ENCODE measurements around the gene CD3E.

Gene CD3E

GRCh38 chr11:118295199-118295598 lies 9.3 kb upstream of the CD3E start:
- TF ChIP-seq EZH2 (optimal IDR thresholded peaks at IDR 0.05; ENCODE audit: low read depth, low read length) (no peak), CTCF (IDR thresholded peaks at IDR 0.05; ENCODE audit: low read length) (no peak), EZH2phosphoT487 (IDR thresholded peaks at IDR 0.05; ENCODE audit: low read length) (no peak)
- Histone ChIP-seq H3K79me2 (ENCODE audit: low read length) (no peaks in the 10 kb centered on the region), H3F3A (ENCODE audit: insufficient read depth, low read length) (no peaks in the 10 kb centered on the region), H3K4me1 (ENCODE audit: low read length) (no peaks in the 10 kb centered on the region), H3K9me3 (replicated peaks; ENCODE audit: insufficient read depth, low read length) (no peaks in the 10 kb centered on the region), H3K27me3 (replicated peaks; ENCODE audit: insufficient read depth, low read length) (no peaks in the 10 kb centered on the region), H3K4me2 (ENCODE audit: low read depth, low read length) (no peak overlapping the region), H3K9me2 (replicated peaks; ENCODE audit: insufficient read depth, low read length) (no peaks in the 10 kb centered on the region), H4K20me1 (ENCODE audit: insufficient read depth, low read length) (no peaks in the 10 kb centered on the region), H3K36me3 (replicated peaks; ENCODE audit: insufficient read depth, low read length) (no peaks in the 10 kb centered on the region), H3K4me3 (ENCODE audit: low read length) (no peak overlapping the region), H3K27ac (ENCODE audit: low read length) (no peak overlapping the region), H3K9ac (ENCODE audit: low read length) (no peak overlapping the region), H2AFZ (ENCODE audit: low read length) (no peak overlapping the region)
- no peak for DNase-seq

- no peak overlapping the region for H3K4me2 ChIP-seq (ENCODE audit: low read depth, low read length)
- no peaks in the 10 kb centered on the region for H3F3A ChIP-seq (ENCODE audit: insufficient read depth, low read length)
- TF ChIP-seq CTCF (IDR thresholded peaks at IDR 0.05; ENCODE audit: low read length), result peak; percentile 61
- TF ChIP-seq EZH2phosphoT487 (IDR thresholded peaks at IDR 0.05; ENCODE audit: low read length), result no peak
- no peak overlapping the region for H3K4me3 ChIP-seq (ENCODE audit: low read length)
- H3K79me2 ChIP-seq (ENCODE audit: low read length), result no peaks in the 10 kb centered on the region
- H2AFZ ChIP-seq (ENCODE audit: low read length), result no peak overlapping the region
- no peaks in the 10 kb centered on the region for H4K20me1 ChIP-seq (ENCODE audit: insufficient read depth, low read length)
- H3K9ac ChIP-seq (ENCODE audit: low read length), result no peak overlapping the region
- H3K27ac ChIP-seq (ENCODE audit: low read length), result no peak overlapping the region
- H3K4me1 ChIP-seq (ENCODE audit: low read length), result no peaks in the 10 kb centered on the region
- no peaks in the 10 kb centered on the region for H3K27me3 ChIP-seq (replicated peaks; ENCODE audit: insufficient read depth, low read length)
- DNase-seq, result no peak
- no peaks in the 10 kb centered on the region for H3K9me2 ChIP-seq (replicated peaks; ENCODE audit: insufficient read depth, low read length)
- no peaks in the 10 kb centered on the region for H3K36me3 ChIP-seq (replicated peaks; ENCODE audit: insufficient read depth, low read length)
- H3K9me3 ChIP-seq (replicated peaks; ENCODE audit: insufficient read depth, low read length), result no peaks in the 10 kb centered on the region
Observed at GRCh38 chr11:118295815-118296454, 8.6 kb upstream of the CD3E start.

GRCh38 chr11:118301600-118302195 lies 2.8 kb upstream of the CD3E start:
- TF ChIP-seq EZH2phosphoT487 (IDR thresholded peaks at IDR 0.05; ENCODE audit: low read length), result no peak
- TF ChIP-seq EZH2 (optimal IDR thresholded peaks at IDR 0.05; ENCODE audit: low read depth, low read length), result no peak
- TF ChIP-seq CTCF (IDR thresholded peaks at IDR 0.05; ENCODE audit: low read length), result no peak
- no peak for DNase-seq
- Histone ChIP-seq H3K4me3 (ENCODE audit: low read length) (no peak overlapping the region), H2AFZ (ENCODE audit: low read length) (no peak overlapping the region), H4K20me1 (ENCODE audit: insufficient read depth, low read length) (no peaks in the 10 kb centered on the region), H3K9ac (ENCODE audit: low read length) (no peak overlapping the region), H3K27me3 (replicated peaks; ENCODE audit: insufficient read depth, low read length) (no peaks in the 10 kb centered on the region), H3K27ac (ENCODE audit: low read length) (no peak overlapping the region), H3K79me2 (ENCODE audit: low read length) (no peaks in the 10 kb centered on the region), H3F3A (ENCODE audit: insufficient read depth, low read length) (no peaks in the 10 kb centered on the region), H3K9me3 (replicated peaks; ENCODE audit: insufficient read depth, low read length) (no peaks in the 10 kb centered on the region), H3K4me1 (ENCODE audit: low read length) (peaks cover 10% of the 10 kb centered on the region), H3K9me2 (replicated peaks; ENCODE audit: insufficient read depth, low read length) (no peaks in the 10 kb centered on the region), H3K4me2 (ENCODE audit: low read depth, low read length) (no peak overlapping the region), H3K36me3 (replicated peaks; ENCODE audit: insufficient read depth, low read length) (no peaks in the 10 kb centered on the region)
